GM12878 (cell line): Measurements from ENCODE around the gene SPCS3. TPM values are rescaled to one million over a fixed set of nuclear protein-coding genes. Genes with fewer than 3 reads are reported as not detected.

ENCODE experiments used
- ATAC-seq: fragments of 200-7000 bp; cut with Tn5 transposase; 3 replicates; pipeline ENCODE4 v1.9.1; 2020; ENCODE audit warnings: mild to moderate bottlenecking, moderate library complexity
- BruUV-seq: library from RNA; stranded (reverse); fragments of 400-500 nt; replicated peaks from 2 replicates; lab custom pipeline; 2021; lab: Mats Ljungman, UMichigan
- CTCF ChIA-PET: fragments of 300-600 bp; sonication (Branson Sonifier 250); formaldehyde crosslinking; extraction: SDS; loops from one replicate; lab custom pipeline; 2021; ENCODE audit warnings: inconsistent platforms; lab: Yijun Ruan, JAX
- POLR2A ChIA-PET: fragments of 350-600 bp; formaldehyde crosslinking; extraction: SDS; loops from one replicate; lab custom pipeline; 2021; ENCODE audit warnings: inconsistent platforms; lab: Charles Lee
- RAD21 ChIA-PET: fragments of 300-600 bp; sonication (Branson Sonifier 250); formaldehyde crosslinking; loops from one replicate; lab custom pipeline; 2023; ENCODE audit warnings: antibody characterized with exemption; ENCODE audit not compliant: unreplicated experiment; lab: Charles Lee
- SMC1A ChIA-PET: fragments of 300-600 bp; sonication (Branson Sonifier 250); formaldehyde crosslinking; loops from one replicate; lab custom pipeline; 2023; ENCODE audit not compliant: unreplicated experiment, uncharacterized antibody; lab: Charles Lee
- DNase-seq: peaks from one replicate; pipeline ENCODE4 v3.0.0-alpha.2; 2011; ENCODE audit warnings: low read depth, low spot score
- FAIRE-seq: peaks from 3 replicates; lab custom pipeline; 2011; peaks lifted over from hg19 to GRCh38; lab: Jason Lieb, UNC
- H2AFZ ChIP-seq: 2 replicates; pipeline ENCODE4 v1.6.0; 2011; ENCODE audit warnings: low read depth, low read length, control low read depth; ENCODE audit not compliant: control insufficient read depth
- H3K27ac ChIP-seq: 2 replicates; pipeline ENCODE4 v1.5.1; 2011; ENCODE audit warnings: control low read depth; ENCODE audit not compliant: control insufficient read depth, insufficient read depth
- H3K27me3 ChIP-seq, 2 experiments: replicated peaks in 1 of 2; 2 replicates each; pipeline versions ENCODE4 v1.6.0 to v1.6.1; 2011; ENCODE audit warnings: low read length in 1 of 2; ENCODE audit not compliant: control insufficient read depth in 2 of 2, insufficient read depth in 2 of 2
- H3K36me3 ChIP-seq, 2 experiments: 2 replicates each; pipeline ENCODE4 v1.5.1; 2011; ENCODE audit warnings: low read length in 1 of 2; ENCODE audit not compliant: control insufficient read depth in 2 of 2, insufficient read depth in 2 of 2
- H3K4me1 ChIP-seq: 2 replicates; pipeline ENCODE4 v1.6.1; 2011; ENCODE audit warnings: mild to moderate bottlenecking, low read length, moderate library complexity, mixed read lengths; ENCODE audit not compliant: control insufficient read depth, insufficient read depth
- H3K4me2 ChIP-seq: 2 replicates; pipeline ENCODE4 v1.6.0; 2011; ENCODE audit warnings: control low read depth; ENCODE audit not compliant: control insufficient read depth, insufficient read depth
- H3K4me3 ChIP-seq: fragments of 200-600 bp; sonication (generic); 2 replicates; pipeline ENCODE4 v1.5.1; 2016
- H3K79me2 ChIP-seq: 2 replicates; pipeline ENCODE4 v1.6.0; 2011; ENCODE audit warnings: low read length; ENCODE audit not compliant: control insufficient read depth, insufficient read depth
- H3K9ac ChIP-seq: 2 replicates; pipeline ENCODE4 v1.8.0; 2011; ENCODE audit warnings: low read length, control low read depth, mixed read lengths; ENCODE audit not compliant: control insufficient read depth, insufficient read depth
- H3K9me3 ChIP-seq: replicated peaks from 3 replicates; pipeline ENCODE4 v1.5.1; 2011; ENCODE audit warnings: mild to moderate bottlenecking, low read length; ENCODE audit not compliant: control insufficient read depth, insufficient read depth
- H4K20me1 ChIP-seq: 2 replicates; pipeline ENCODE4 v1.6.0; 2011; ENCODE audit not compliant: control insufficient read depth, insufficient read depth
- CHD4 ChIP-seq: fragments of 200-600 bp; sonication (generic); IDR thresholded peaks from 2 replicates; pipeline ENCODE4 v1.6.1; 2016; ENCODE audit warnings: mild to moderate bottlenecking
- EGR1 ChIP-seq, 2 experiments: IDR thresholded peaks; 1 replicate in 1 of 2; 2 replicates in 1 of 2; pipeline ENCODE4 v1.6.1; 2011 to 2012; ENCODE audit warnings: low read depth in 2 of 2, low read length in 2 of 2, borderline replicate concordance in 1 of 2, mild to moderate bottlenecking in 1 of 2, moderate library complexity in 1 of 2
- GATAD2B ChIP-seq: fragments of 450-650 bp; conservative IDR thresholded peaks from 2 replicates; pipeline ENCODE4 v1.6.1; 2017; ENCODE audit warnings: low read depth, mild to moderate bottlenecking, moderate library complexity
- KAT2A ChIP-seq: conservative IDR thresholded peaks from 2 replicates; pipeline ENCODE4 v1.6.1; 2011; ENCODE audit warnings: low read depth, low read length; ENCODE audit not compliant: control insufficient read depth
- MTA2 ChIP-seq: fragments of 450-650 bp; IDR thresholded peaks from 2 replicates; pipeline ENCODE4 v1.6.1; 2016; ENCODE audit warnings: low read depth, mild to moderate bottlenecking, moderate library complexity
- MXI1 ChIP-seq: fragments of 150-350 bp; IDR thresholded peaks from 2 replicates; pipeline ENCODE4 v1.6.1; 2011; ENCODE audit warnings: low read depth, mild to moderate bottlenecking, inconsistent platforms, low read length, improper control_type of control experiment
- NFIC ChIP-seq: IDR thresholded peaks from 2 replicates; pipeline ENCODE4 v1.6.1; 2012; ENCODE audit warnings: low read depth, mild to moderate bottlenecking, inconsistent platforms, low read length, moderate library complexity
- NKRF ChIP-seq: fragments of 450-650 bp; conservative IDR thresholded peaks from 2 replicates; pipeline ENCODE4 v1.6.1; 2017; ENCODE audit warnings: mild to moderate bottlenecking, moderate library complexity
- PAX8 ChIP-seq: fragments of 450-650 bp; IDR thresholded peaks from 2 replicates; pipeline ENCODE4 v1.6.1; 2017; ENCODE audit warnings: mild to moderate bottlenecking, moderate library complexity
- PBX3 ChIP-seq: IDR thresholded peaks from 2 replicates; pipeline ENCODE4 v1.6.1; 2011; ENCODE audit warnings: mild to moderate bottlenecking, low read depth, low read length, moderate library complexity; ENCODE audit not compliant: insufficient replicate concordance
- SIN3A ChIP-seq: IDR thresholded peaks from 2 replicates; pipeline ENCODE4 v1.6.1; 2012; ENCODE audit warnings: low read depth, low read length, improper control_type of control experiment
- SMAD5 ChIP-seq: IDR thresholded peaks from 2 replicates; pipeline ENCODE4 v1.6.1; 2016; ENCODE audit warnings: antibody characterized with exemption, low read depth
- SP1 ChIP-seq: IDR thresholded peaks from one replicate; pipeline ENCODE4 v1.6.1; 2011; ENCODE audit warnings: low read depth, low read length
- SRF ChIP-seq, 2 experiments: IDR thresholded peaks; 2 replicates each; pipeline ENCODE4 v1.6.1; 2011; ENCODE audit warnings: low read depth in 2 of 2, low read length in 2 of 2, mild to moderate bottlenecking in 1 of 2, moderate library complexity in 1 of 2
- ZNF622 ChIP-seq: fragments of 450-650 bp; IDR thresholded peaks from 2 replicates; pipeline ENCODE4 v1.6.1; 2017; ENCODE audit warnings: mild to moderate bottlenecking, inconsistent platforms
- in situ Hi-C: fragments of 300-500 bp; cut with MboI; formaldehyde crosslinking; loops from 9 replicates; pipeline ENCODE4 v1.14.3; 2018; ENCODE audit warnings: mixed read lengths
- intact Hi-C: fragments of 100-400 bp; cut with micrococcal nuclease; formaldehyde crosslinking; loops from one replicate; pipeline ENCODE4 v1.14.2; 2022; ENCODE audit not compliant: unreplicated experiment
- polyA plus RNA-seq, 11 experiments: library from polyadenylated mRNA; depleted of rRNA in 4 of 11; unstranded in 6 of 11; stranded (reverse) in 5 of 11; fragments of >200 nt; fragmentation: Nextera tagmentation in 4 of 11; fragmentation: Illumina TruSeq in 1 of 11; extraction: Ambion mirVana in 4 of 11; extraction: Trizol in 1 of 11; gene quantifications; 1 replicate in 1 of 11; 2 replicates in 10 of 11; pipeline versions ENCODE4 v1.2.1 to v1.2.3, GENCODE V29; 2011 to 2016; ENCODE audit warnings: inconsistent platforms in 2 of 11, missing spikeins in 2 of 11, low read depth in 1 of 11
- total RNA-seq, 4 experiments: library from RNA; depleted of rRNA in 3 of 4; stranded (reverse); fragments of >200 nt in 3 of 4; fragmentation: Illumina TruSeq in 1 of 4; extraction: Trizol in 1 of 4; gene quantifications; 2 replicates each; pipeline versions ENCODE4 v1.2.1 to v1.2.3, GENCODE V29; 2013 to 2021
- TF ChIP-seq, protein P1 (sequence below): fragments of 450-650 bp; IDR thresholded peaks from 2 replicates; pipeline ENCODE4 v1.6.1; 2017; ENCODE audit warnings: mild to moderate bottlenecking, low read depth, inconsistent platforms; ENCODE audit not compliant: poor library complexity, severe bottlenecking
- TF ChIP-seq, protein P2 (sequence below): fragments of 450-650 bp; IDR thresholded peaks from 2 replicates; pipeline ENCODE4 v1.6.1; 2017; ENCODE audit warnings: mild to moderate bottlenecking, moderate library complexity

The SPCS3 gene
- total and polyA plus RNA-seq, 10 of the 15 experiments (the other 5 are each of a cell fraction or from before 2014, with no cell fraction given) = 50.0 to 151 (median 76.4) TPM

- no peak overlapping the region for H3K27ac ChIP-seq
- ATAC-seq (no peak), DNase-seq (no peak), FAIRE-seq (no peak)
- H3K4me2 ChIP-seq = no peak overlapping the region
- no peaks in the 10 kb centered on the region for H3K4me1 ChIP-seq
- no peak overlapping the region for H3K9ac ChIP-seq
- intact Hi-C loops = no loop called here
- H3K4me3 ChIP-seq = no peak overlapping the region
- no peaks in the 10 kb centered on the region for H3K36me3 ChIP-seq
- POLR2A ChIA-PET = no interaction called here
- no peaks in the 10 kb centered on the region for H3K79me2 ChIP-seq
- SMC1A ChIA-PET = interaction anchor here (1.0 kb wide), 1 partner anchor 9 kb away, joined by 3 read pairs; no protein-coding TSS in a partner anchor
- no peak overlapping the region for H2AFZ ChIP-seq
- in situ Hi-C loops = no loop called here
- 0 out of 4 replicates have a peak, but pooled peaks cover 0 to 3% of the 10 kb centered on the region in 2 experiments for H3K27me3 ChIP-seq
- no TSS peak for BruUV-seq
- H4K20me1 ChIP-seq = no peaks in the 10 kb centered on the region
- RAD21 ChIA-PET = no interaction called here
- CTCF ChIA-PET = no interaction called here
- H3K9me3 ChIP-seq = no peaks in the 10 kb centered on the region
- TF ChIP-seq SP1 (no peak), EGR1 (IDR thresholded peaks at IDR 0.05; ENCODE audit: borderline replicate concordance in 1 of 2, low read depth in 2 of 2, low read length in 2 of 2) (no peak), KAT2A (no peak), MXI1 (no peak), SMAD5 (no peak), SIN3A (no peak), PBX3 (no peak), PAX8 (no peak), GATAD2B (no peak), NKRF (no peak), SRF (IDR thresholded peaks at IDR 0.05; ENCODE audit: low read depth in 2 of 2, low read length in 2 of 2) (no peak), ZNF622 (no peak), MTA2 (no peak), NFIC (no peak), CHD4 (no peak)
- TF ChIP-seq, protein P1, sequence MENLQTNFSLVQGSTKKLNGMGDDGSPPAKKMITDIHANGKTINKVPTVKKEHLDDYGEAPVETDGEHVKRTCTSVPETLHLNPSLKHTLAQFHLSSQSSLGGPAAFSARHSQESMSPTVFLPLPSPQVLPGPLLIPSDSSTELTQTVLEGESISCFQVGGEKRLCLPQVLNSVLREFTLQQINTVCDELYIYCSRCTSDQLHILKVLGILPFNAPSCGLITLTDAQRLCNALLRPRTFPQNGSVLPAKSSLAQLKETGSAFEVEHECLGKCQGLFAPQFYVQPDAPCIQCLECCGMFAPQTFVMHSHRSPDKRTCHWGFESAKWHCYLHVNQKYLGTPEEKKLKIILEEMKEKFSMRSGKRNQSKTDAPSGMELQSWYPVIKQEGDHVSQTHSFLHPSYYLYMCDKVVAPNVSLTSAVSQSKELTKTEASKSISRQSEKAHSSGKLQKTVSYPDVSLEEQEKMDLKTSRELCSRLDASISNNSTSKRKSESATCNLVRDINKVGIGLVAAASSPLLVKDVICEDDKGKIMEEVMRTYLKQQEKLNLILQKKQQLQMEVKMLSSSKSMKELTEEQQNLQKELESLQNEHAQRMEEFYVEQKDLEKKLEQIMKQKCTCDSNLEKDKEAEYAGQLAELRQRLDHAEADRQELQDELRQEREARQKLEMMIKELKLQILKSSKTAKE = no peak
- TF ChIP-seq, protein P2, sequence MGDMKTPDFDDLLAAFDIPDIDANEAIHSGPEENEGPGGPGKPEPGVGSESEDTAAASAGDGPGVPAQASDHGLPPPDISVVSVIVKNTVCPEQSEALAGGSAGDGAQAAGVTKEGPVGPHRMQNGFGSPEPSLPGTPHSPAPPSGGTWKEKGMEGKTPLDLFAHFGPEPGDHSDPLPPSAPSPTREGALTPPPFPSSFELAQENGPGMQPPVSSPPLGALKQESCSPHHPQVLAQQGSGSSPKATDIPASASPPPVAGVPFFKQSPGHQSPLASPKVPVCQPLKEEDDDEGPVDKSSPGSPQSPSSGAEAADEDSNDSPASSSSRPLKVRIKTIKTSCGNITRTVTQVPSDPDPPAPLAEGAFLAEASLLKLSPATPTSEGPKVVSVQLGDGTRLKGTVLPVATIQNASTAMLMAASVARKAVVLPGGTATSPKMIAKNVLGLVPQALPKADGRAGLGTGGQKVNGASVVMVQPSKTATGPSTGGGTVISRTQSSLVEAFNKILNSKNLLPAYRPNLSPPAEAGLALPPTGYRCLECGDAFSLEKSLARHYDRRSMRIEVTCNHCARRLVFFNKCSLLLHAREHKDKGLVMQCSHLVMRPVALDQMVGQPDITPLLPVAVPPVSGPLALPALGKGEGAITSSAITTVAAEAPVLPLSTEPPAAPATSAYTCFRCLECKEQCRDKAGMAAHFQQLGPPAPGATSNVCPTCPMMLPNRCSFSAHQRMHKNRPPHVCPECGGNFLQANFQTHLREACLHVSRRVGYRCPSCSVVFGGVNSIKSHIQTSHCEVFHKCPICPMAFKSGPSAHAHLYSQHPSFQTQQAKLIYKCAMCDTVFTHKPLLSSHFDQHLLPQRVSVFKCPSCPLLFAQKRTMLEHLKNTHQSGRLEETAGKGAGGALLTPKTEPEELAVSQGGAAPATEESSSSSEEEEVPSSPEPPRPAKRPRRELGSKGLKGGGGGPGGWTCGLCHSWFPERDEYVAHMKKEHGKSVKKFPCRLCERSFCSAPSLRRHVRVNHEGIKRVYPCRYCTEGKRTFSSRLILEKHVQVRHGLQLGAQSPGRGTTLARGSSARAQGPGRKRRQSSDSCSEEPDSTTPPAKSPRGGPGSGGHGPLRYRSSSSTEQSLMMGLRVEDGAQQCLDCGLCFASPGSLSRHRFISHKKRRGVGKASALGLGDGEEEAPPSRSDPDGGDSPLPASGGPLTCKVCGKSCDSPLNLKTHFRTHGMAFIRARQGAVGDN = no peak
Measured at GRCh38 chr4:176288020-176288419, 31.7 kb upstream of the SPCS3 start.
